GM15510 (cell line): ENCODE results near the gene CYP11A1.

Experiments used
- POLR2A ChIP-seq: IDR thresholded peaks from 3 replicates; pipeline ENCODE4 v1.6.1; 2011; ENCODE audit warnings: borderline replicate concordance; ENCODE audit not compliant: insufficient read length; ENCODE audit errors: extremely low read depth

The CYP11A1 gene

DNA sequence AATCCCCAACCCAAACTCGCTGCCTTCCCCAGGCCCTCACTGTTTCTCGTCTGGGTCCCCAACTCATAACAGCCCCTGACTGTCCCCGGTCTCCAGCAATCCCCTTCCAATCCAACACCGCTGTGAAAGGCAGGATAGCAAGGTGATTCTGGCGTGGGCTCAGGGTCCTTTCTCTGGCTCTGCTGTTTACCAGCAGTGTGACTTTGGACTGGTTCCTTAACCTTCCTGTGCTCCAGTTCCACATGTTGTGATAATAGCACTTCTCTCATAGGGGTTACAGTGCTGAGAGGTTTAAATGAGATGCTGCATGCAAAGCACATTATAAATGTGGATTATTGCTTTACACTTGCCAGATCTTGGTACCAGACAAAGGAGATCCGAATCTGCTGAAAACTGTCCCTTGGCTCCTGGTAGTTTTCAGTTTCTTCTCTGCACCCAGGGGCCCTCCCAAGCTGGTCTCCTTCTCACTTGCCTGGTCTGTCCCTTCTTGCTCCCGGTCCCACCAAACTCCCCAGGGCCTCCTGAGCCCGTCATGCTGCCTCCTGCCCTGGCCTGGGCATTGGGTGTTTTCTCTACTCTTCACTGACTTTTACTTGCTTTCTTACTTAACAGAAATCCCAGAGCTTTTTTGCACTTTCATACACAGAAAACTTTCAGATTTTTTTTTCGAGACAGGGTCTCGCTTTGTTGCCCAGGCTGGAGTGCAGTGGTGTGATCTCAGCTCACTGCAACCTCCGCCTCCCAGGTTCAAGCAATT is 26.8 kb upstream of the CYP11A1 start:
- no peak for TF ChIP-seq POLR2A

DNA sequence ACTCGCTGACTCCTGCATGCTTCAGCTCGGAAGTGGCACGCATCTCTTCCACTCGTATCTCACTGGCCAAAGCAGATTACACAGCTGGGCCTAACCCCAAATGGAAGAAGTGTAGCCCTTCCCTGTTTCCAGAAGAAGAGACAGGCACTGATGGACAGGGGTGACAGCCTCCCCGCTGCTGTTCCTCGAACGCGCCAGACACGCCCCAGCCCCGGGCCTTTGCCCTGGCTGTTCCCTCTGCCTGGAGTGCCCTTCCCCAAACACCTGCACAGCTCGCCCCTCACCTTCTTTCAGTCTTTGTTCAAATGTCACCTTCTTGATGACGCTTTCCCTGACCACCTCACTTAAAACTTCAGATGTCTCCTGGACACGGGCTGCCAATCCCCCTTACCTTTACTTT is 26.0 kb upstream of the CYP11A1 start:
- no peak for TF ChIP-seq POLR2A

DNA sequence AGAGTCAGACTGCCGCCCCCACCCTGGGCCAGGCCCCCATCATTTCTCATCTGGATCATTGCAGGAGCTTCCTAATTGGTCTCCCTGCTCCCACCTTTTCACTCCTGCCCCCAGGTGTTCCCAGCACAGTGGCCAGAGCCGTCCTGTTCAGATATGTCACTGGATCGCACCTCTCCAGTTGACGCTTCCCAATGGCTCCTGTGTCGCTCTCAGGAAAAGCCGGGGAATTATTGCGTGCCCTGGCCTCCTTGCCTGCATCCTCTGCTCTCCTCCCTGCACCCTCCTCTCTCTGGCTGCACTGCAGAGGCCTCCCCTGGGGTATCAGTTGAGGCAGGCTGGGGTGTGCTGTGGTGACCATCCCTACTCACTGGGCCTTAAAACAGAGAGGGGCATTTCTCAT is 25.5 kb upstream of the CYP11A1 start:
- TF ChIP-seq POLR2A: no peak

DNA sequence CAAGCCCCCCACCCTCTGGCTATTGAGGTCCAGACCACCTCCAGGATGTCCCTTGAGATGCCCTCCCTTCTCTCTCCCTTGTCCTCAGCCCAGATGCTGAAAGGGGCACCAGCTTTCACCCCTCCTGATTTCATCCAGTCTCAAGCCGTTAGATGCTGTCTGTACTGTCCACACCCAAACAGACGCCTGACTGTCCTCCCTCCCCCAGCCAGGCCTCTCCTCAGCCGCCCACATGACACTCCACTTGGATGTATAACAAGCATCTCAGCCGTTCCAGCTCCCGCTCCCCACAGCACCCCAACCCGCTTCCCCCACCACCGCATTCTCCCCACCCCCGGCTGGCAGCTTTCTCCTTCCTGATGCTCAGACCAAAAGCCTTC is 25.0 kb upstream of the CYP11A1 start:
- TF ChIP-seq POLR2A: no peak

DNA sequence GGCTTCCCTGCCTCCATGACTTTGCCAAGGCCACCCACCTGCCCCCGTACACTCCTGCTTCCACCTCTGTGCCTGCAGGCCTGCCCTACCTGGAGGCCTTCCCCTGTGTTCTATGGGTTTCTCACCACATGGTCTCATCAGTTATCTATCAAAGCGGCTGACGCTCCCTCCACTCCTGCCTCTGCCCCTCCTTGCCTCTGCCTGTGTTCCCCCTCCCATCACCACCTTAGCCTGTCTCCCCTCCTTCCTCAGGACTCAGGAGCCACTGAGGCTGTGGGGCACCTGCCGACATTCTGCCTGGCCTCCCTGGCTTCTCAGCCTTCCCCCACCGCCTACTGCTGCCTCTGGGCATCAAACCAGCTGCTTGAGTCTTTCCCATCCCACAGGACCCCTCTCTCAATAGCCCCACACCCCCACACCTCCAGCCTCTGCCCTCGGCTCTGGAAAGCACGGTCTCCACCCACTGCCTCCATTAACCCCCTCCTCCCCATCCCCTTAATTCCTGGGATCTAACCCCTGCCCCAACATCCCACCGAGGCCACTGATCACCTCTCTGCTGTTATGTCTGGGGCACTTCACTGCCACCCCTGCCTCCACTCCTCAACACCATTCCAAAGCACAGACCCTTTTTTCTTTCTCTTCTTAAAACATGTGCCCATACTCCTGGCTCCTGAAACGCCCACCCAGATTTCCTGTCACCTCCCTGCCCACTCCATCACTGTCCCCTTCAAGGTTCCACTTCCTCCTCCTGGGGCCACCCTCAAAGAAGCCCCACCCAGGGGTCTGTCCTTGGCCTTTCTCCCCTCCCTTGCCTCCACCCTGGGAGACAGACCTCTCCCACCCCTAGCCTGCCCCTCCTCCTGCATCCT is 24.4 kb upstream of the CYP11A1 start:
- TF ChIP-seq POLR2A: no peak

DNA sequence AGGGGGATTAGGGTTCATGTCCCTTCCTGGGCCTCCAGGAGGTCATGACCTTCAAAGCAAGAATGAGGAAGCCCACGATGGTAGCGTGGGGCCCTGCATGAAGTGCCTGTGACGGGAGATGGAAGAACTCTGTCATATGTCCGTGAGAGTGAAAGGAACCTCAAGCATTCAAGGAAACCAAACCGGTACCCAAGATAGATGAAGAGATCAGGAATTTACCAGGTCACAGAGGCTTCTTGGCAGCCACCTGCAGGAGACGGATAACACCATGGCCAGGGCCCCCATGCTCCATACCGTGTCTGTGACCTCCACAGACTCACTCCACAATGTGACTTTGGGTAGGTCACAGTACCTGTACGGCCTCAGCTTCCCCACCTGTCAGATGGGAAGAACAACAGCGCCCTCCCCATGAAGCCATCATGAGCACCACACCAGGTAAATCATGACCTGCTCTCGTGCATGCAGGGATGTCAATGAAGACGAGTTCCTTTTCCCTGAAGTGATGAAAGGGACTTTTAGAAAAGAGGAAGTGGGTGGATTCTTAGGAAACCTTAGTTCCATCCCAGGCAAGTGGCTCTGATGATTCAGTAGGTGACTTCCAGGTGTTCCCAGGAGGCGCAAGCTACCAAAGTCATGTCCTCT is 23.3 kb upstream of the CYP11A1 start:
- TF ChIP-seq POLR2A: no peak

DNA sequence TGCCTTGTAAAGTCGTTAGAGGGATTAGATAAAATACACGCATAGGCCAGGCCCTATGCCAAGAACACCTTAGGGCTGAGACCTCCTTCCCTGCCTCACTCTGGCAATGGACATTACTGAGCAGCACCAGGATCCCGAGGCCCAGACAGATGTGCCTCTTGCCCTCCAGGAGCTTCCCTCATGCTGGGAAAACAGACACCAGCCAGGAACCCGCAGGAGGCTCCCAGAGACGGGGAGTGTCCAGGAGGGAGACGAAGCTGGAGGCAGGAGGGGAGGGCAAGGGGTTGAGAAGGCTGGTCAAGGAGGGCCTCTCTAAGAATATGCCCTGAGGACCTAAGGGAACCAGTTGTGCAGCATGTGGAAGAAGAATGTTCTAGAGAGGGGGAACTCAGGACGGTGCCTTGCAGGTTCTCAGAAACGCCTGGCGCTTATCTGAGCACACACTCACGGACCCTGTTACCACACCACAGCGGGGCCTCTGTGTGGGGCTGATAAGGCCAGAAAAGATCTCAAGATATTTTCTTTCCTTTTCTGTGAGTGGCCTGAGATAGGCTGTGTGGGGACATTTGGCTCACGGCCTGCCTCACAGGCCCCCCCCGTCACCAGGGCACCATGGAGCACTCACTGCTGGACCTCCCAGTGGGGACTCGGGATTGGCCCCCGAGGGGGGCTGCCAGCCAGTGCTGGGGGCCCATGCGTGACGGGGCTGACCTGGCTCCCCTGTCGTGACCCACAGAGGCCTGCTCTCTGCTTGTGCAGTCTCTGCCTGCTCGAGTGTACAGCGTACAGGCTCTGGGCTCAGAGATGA is 22.0 kb upstream of the CYP11A1 start:
- TF ChIP-seq POLR2A: no peak

DNA sequence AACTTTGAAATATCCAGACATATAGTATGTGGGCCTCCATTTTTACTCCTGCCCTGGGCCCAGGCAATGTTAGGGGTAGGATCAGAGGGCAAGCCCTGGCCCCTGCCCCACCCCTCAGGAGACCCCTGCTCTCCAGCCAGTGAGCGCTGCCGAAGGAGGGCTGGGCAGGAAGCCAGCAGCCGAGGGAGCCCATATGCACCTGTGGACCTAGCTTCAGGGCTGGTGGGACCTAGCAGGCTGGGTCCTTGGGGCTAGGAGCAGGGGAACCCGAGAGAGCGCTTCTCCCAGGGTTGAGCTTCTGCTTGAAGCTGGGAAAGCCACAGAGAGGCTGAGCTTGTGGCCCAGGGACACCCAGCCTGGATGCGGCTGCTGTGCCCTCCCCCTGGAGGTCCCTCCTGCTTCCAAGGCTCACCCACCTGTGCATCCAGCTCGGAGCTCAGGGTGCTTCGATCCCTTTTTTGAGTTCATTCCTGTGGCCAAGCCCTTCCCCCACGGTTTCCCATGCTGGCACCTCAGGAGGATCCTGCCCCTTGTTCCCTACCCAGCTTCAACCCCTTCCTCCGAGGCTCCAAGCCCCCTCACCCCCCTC is 21.0 kb upstream of the CYP11A1 start:
- TF ChIP-seq POLR2A: no peak

DNA sequence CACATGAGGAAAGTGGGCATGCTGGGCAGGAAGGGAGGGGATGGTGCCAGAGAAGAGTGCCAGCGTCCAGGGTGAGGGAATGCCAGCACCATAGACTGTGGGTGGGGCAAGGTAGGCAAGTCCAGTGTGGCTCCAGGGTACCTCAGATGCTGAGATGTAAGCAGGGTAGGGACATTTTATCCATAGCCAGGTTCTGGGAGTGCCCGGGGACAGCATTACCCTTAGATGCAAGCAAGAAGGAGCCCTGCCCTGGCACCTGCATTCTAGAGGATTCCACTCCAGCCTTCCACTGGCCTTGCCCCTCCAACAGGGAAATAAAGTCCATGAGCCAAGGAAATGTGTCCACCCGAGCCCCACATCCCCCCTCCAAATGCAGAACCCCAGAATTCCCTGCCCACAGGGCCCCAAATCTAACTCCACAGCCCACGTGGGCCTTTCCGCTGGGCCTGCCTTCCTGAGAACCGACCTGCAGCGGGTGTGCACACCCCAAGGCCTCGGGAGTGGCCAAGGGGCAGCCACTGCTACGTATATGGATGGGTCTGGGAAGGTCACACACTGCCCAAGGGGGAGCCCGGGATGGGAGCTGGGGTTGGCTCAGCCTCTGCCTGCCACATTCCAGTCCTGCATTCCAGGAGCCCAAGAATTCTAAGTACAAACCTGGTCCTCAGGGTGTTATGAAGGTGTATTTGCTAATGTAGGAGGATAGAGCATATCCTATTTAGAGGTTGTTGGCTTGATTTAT is 20.3 kb upstream of the CYP11A1 start:
- no peak for TF ChIP-seq POLR2A

DNA sequence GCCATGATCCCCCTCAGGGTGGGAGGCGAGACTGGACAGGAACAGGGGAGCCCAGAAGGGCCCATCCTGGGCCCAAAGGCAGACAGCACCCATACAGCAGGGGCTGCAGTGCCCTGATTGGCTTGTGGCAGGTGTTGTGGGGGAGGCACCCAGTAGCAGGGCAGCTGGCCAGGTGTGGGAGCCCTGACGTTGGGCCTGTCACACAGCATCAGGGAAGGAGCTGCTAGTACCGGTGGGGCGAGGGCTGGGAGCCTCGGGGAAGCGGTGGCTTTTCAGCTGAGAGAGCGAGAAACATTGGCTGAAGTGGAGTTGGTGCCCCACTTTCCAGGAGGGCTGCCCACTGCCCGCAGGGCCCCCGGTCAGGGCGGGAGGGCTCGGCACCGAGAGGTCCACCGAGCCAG is 19.7 kb upstream of the CYP11A1 start:
- TF ChIP-seq POLR2A: no peak

DNA sequence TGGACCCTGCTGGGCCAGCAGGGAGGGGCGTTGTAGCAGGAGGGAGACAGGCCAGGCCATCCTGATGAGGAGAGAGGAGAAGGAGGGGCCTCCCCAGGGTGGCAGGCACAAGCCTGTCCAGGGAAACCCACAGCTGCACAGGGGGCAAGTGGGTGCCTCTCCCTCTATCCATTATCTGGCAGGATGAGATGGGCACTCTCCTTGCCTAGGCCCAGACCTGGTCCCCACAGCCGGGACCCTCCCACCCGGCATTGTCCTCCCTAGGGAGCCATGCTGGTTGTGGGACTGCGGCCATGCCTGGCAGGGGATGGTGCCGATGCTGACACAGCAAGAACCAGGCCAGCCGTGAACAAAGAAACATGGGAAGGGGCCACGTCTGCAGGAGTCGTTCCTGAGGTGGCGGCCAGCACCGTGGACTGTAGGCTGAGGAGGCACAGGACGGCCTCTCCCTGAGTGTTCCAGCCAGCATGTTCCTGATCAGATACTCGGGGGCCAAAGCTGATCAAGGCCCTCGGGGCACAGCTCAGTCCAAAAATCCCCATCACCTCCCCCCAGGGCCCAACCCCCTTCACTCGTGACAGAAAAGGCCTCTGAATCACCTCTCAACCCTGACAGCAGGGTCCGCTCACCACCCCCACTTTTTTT is 19.2 kb upstream of the CYP11A1 start:
- TF ChIP-seq POLR2A: no peak

DNA sequence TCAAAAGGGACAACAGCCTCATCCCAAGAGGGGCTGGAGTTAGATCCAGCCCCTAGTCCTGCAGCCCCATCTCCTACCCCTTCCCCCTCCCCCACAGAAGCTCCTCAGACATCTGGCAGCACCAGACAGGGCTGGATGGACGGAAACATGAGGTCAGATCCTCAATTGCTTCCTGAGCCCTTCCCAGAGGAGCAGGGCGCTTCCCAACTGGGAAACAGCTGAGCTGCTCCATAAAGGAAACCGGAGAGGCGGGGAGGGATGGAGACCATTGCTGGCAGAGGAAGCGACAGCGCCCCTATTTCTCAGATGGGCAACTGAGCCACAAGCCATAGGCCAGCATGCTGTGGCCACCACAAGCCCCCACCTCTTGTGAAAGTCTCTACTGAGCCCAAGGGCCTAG is 18.3 kb upstream of the CYP11A1 start:
- TF ChIP-seq POLR2A: no peak
